Tibial artery (tissue), 4 donors: Measurements from ENCODE around the gene SSNA1.

Experiments
- DNase-seq, 2 donors: peaks; one replicate each; pipeline ENCODE4 v3.0.0-alpha.2; 2019
- H3K27ac ChIP-seq, 2 donors: fragments of 200-600 bp; sonication (generic) in 1 of 2; 1 replicate in 1 of 2; 2 replicates in 1 of 2; pipeline ENCODE4 v1.5.1; 2018 to 2019; ENCODE audit warnings: mild to moderate bottlenecking in 1 of 2
- H3K27me3 ChIP-seq, 2 donors: fragments of 200-600 bp; sonication (generic) in 1 of 2; one replicate each; pipeline versions ENCODE4 v1.5.1 to v1.6.0; 2016 to 2019
- H3K36me3 ChIP-seq, 3 donors: fragments of 200-600 bp; sonication (generic) in 2 of 3; one replicate each; pipeline ENCODE4 v1.5.1; 2016 to 2019; ENCODE audit warnings: mild to moderate bottlenecking in 2 of 3
- H3K4me1 ChIP-seq, 4 donors: fragments of 200-600 bp; sonication (generic) in 2 of 4; 1 replicate in 3 of 4; 2 replicates in 1 of 4; pipeline ENCODE4 v1.5.1; 2016 to 2019
- H3K4me3 ChIP-seq, 2 donors: fragments of 200-600 bp; sonication (generic) in 1 of 2; 1 replicate in 1 of 2; 2 replicates in 1 of 2; pipeline ENCODE4 v1.5.1; 2018 to 2019; ENCODE audit warnings: mild to moderate bottlenecking in 2 of 2
- H3K9me3 ChIP-seq, 3 donors: fragments of 200-600 bp; sonication (generic) in 1 of 3; one replicate each; pipeline ENCODE4 v1.5.1; 2016 to 2019
- intact Hi-C: fragments of 100-400 bp; cut with DNase I; formaldehyde crosslinking; loops from one replicate; pipeline ENCODE4 v1.15.0; 2023; ENCODE audit warnings: low total_unique reads
- TF ChIP-seq, protein P1 (sequence below), 2 experiments: fragments of 200-600 bp in 1 of 2; fragments of 450-650 bp in 1 of 2; IDR thresholded peaks; one replicate each; pipeline ENCODE4 v1.5.1; 2017 to 2019; ENCODE audit warnings: antibody characterized with exemption in 2 of 2, mild to moderate bottlenecking in 1 of 2, moderate library complexity in 1 of 2

SSNA1 gene

DNA sequence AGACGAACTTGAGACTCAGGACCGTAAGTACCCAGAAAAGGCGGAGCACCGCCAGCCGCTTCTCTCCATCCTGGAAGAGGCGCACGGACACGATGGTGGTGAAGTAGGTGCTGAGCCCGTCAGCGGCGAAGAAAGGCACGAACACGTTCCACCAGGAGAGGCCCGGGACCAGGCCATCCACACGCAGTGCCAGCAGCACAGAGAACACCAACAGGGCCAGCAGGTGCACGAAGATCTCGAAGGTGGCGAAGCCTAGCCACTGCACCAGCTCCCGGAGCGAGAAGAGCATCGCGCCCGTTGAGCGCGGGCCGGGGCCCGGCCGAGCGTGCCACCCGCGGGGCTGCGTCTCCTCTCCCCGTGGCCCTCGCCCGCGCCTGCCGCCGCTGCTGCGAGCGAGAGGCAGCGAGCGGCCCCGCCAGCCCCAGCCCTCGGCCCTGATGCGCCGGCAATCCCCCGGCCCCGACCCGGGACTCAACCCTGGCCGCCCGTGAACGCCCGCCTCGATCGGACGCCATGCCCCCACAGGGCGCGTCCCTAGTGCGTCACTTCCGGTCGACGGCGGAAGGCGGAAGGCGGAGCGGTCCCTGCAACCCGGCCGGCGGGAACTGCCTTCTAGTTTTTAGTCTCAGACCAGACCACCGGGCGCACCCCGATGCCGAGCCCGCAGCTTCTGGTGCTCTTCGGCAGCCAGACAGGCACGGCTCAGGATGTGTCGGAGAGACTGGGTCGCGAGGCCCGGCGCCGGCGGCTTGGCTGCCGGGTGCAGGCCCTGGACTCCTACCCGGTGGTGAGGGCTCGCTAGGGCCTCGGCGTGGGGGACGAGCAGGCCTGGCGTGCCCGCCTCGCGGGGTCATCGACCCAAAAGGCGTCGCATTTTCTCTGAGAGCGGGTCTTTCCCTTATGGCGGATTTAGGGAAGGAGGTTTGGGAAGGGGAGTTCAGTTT, 16.9 kb downstream of the SSNA1 start, which contains the start of the genes NDOR1 and TMEM203:
Gene NDOR1 (plus strand): TSS at position 575 of the 944 bp plus-strand sequence. CDS start 78 bp downstream, at position 653.
Gene TMEM203 (minus strand): TSS at position 523 of the 944 bp plus-strand sequence. CDS start 234 bp downstream, at position 289.
- Histone ChIP-seq H3K4me3 (peak within 1 kb of the TSS; percentile 97), H3K27me3 (no peaks in the 10 kb centered on the region), H3K4me1 (peaks cover 0 to 57% (median 44%) of the 10 kb centered on the region in 4 donors), H3K36me3 (peaks cover 0 to 20% (median 0%) of the 10 kb centered on the region in 3 donors), H3K9me3 (no peaks in the 10 kb centered on the region), H3K27ac (peak within 1 kb of the TSS; percentile 82 to 89)
- DNase-seq: peak; percentile 86 to 93
- intact Hi-C loops: no loop called here
- TF ChIP-seq, protein P1, sequence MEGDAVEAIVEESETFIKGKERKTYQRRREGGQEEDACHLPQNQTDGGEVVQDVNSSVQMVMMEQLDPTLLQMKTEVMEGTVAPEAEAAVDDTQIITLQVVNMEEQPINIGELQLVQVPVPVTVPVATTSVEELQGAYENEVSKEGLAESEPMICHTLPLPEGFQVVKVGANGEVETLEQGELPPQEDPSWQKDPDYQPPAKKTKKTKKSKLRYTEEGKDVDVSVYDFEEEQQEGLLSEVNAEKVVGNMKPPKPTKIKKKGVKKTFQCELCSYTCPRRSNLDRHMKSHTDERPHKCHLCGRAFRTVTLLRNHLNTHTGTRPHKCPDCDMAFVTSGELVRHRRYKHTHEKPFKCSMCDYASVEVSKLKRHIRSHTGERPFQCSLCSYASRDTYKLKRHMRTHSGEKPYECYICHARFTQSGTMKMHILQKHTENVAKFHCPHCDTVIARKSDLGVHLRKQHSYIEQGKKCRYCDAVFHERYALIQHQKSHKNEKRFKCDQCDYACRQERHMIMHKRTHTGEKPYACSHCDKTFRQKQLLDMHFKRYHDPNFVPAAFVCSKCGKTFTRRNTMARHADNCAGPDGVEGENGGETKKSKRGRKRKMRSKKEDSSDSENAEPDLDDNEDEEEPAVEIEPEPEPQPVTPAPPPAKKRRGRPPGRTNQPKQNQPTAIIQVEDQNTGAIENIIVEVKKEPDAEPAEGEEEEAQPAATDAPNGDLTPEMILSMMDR (IDR thresholded peaks at IDR 0.05): no peak

DNA sequence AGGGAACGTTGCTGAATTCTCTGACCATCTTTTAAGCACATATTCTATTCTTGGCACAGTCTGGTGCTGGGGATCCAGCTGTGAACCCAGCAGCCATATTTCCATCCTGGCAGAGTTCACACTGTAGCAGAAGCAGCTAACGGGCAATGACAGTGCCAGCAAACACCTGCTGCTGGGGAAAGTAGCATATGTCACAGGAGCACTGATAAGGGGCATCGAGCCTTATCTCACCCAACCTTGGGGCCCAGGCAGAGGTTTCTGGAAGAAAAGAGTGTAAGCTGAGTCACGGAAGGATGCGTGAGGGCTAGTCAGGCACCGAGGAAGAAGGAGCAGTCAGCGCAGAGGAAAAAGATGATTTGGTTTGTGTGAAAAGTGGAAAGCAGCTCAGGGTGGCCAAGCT, 18.1 kb downstream of the SSNA1 start:
- H3K4me3 ChIP-seq: peak overlapping the region; percentile 97
- intact Hi-C loops: no loop called here
- no peaks in the 10 kb centered on the region for H3K27me3 ChIP-seq
- peaks cover 0 to 51% (median 38%) of the 10 kb centered on the region in 4 donors for H3K4me1 ChIP-seq
- no peak overlapping the region for H3K27ac ChIP-seq
- no peak for DNase-seq
- TF ChIP-seq, protein P1 (IDR thresholded peaks at IDR 0.05): no peak
- peaks cover 0 to 24% (median 0%) of the 10 kb centered on the region in 3 donors for H3K36me3 ChIP-seq
- no peaks in the 10 kb centered on the region for H3K9me3 ChIP-seq

DNA sequence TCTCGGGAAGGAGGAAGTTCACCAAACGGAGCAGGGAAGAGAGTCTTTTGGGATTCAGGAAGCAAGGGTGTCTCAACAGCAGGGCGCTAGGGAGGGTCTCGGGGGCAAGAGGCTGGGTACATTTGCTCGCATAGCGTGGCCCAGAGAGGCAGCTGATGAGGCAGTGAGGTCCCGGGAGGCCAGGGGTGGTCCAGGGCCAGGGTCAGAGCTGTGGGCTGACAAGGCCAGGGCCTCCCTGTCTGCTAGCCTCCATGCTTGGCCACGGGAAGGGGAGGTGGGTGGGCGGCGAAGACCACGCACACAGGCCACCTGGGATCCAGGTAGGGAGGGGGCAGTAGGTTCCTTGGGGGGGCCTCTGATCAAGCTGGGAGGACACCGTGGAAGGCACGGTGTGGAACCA, 23.1 kb downstream of the SSNA1 start:
- intact Hi-C loops: no loop called here
- DNase-seq: no peak
- TF ChIP-seq, protein P1 (IDR thresholded peaks at IDR 0.05): no peak
- Histone ChIP-seq H3K27me3 (no peaks in the 10 kb centered on the region), H3K9me3 (no peaks in the 10 kb centered on the region), H3K4me1 (peaks cover 0 to 6% (median 5%) of the 10 kb centered on the region in 4 donors), H3K27ac (no peak overlapping the region), H3K4me3 (no peak overlapping the region), H3K36me3 (peaks cover 0 to 47% (median 0%) of the 10 kb centered on the region in 3 donors)

DNA sequence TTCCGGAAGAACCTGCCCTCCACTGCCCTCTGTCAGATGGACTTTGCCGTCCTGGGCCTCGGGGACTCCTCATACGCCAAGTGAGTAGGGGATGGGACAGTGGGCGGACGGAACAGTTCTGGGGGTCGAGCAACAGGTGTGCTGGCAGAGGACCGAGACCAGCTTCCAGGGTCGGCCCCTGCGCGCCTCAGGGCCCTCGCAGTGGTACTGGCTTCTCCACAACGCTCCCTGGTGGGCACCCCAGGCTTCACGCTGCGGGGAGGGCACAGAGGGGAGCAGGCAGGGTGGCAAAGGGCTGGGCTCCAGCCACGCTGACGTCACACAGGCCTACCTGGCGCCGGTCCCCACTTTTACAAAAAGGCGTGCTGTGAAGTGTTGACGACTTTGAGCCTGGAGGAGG, 24.0 kb downstream of the SSNA1 start:
- no peak for DNase-seq
- Histone ChIP-seq H3K27ac (no peak overlapping the region), H3K36me3 (peaks cover 0 to 44% (median 0%) of the 10 kb centered on the region in 3 donors), H3K9me3 (no peaks in the 10 kb centered on the region), H3K4me3 (no peak overlapping the region), H3K27me3 (no peaks in the 10 kb centered on the region), H3K4me1 (peaks cover 0 to 9% (median 1%) of the 10 kb centered on the region in 4 donors)
- intact Hi-C loops: no loop called here
- TF ChIP-seq, protein P1 (IDR thresholded peaks at IDR 0.05): no peak

DNA sequence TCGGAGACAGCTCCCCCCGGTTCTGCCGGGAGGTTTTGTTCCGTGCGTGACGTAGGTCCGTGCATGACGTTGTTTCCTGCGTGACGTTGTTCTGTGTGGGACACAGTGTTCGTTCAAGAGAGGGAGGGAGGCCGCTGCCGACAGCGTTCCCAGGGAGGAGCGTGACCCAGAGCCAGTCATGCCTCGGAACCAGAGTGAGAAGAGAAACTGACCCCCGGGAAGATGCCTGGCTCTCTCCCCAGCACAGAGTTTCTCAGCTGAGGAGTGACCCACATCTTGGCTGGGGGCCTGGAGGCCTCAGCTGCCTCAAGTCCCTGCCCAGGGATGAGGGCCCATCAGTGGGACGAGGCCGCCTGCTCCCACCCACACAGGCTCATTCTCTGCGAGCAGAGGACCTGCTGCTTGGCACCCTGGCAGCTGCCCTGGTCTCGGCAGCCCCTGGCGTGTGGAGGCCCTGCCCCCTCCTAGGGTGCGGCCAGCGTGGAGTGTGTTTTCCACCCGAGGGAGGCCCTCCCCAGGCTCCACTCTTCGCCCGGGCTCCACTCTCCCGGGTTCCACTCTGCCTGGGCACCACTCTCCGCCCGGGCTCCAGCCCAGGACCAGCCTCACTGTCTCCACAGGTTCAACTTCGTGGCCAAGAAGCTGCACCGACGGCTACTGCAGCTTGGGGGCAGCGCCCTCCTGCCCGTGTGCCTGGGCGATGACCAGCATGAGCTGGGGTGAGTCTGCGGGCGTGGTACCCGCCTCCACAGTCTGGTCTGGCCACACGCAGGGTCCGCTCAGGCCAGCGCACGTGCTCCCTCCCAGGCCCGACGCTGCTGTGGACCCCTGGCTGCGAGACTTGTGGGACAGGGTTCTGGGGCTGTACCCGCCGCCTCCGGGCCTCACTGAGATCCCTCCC, 24.9 kb downstream of the SSNA1 start:
- TF ChIP-seq, protein P1 (IDR thresholded peaks at IDR 0.05): no peak
- H3K4me1 ChIP-seq: peaks cover 0 to 18% (median 8%) of the 10 kb centered on the region in 4 donors
- no peak overlapping the region for H3K4me3 ChIP-seq
- peaks cover 0 to 42% (median 0%) of the 10 kb centered on the region in 3 donors for H3K36me3 ChIP-seq
- no peaks in the 10 kb centered on the region for H3K27me3 ChIP-seq
- DNase-seq: no peak
- intact Hi-C loops: no loop called here
- no peaks in the 10 kb centered on the region for H3K9me3 ChIP-seq
- H3K27ac ChIP-seq: no peak overlapping the region
